Renal cortical epithelial cell (primary cell): ENCODE measurements around the gene SLC17A9. TPM values are rescaled to one million over a fixed set of nuclear protein-coding genes. Genes with fewer than 3 reads are reported as not detected.

ENCODE experiments used
- DNase-seq: peaks from one replicate; pipeline ENCODE4 v3.0.0-alpha.2; 2011; ENCODE audit warnings: low read depth
- total RNA-seq: library from RNA; depleted of rRNA; stranded (reverse); fragments of >200 nt; gene quantifications from 2 replicates; pipeline ENCODE4 v1.2.3, GENCODE V29; 2014

SLC17A9 gene
- total RNA-seq, 1 donor from 2014 or later = 0.65 TPM

- DNase-seq = no peak
Measured at GRCh38 chr20:62982124-62983075, 29.9 kb downstream of the SLC17A9 start.

- DNase-seq = no peak
Measured at GRCh38 chr20:62983210-62983609, 30.7 kb downstream of the SLC17A9 start.

GRCh38 chr20:62984666-62985443 lies 32.3 kb downstream of the SLC17A9 start:
- no peak for DNase-seq

- DNase-seq = no peak
Measured at GRCh38 chr20:62985444-62985778, 32.9 kb downstream of the SLC17A9 start.

GRCh38 chr20:62986257-62986800 lies 33.8 kb downstream of the SLC17A9 start:
- DNase-seq = no peak

- no peak for DNase-seq
Measured at GRCh38 chr20:62987114-62987513, 34.6 kb downstream of the SLC17A9 start.

GRCh38 chr20:62989201-62989601 lies 36.7 kb downstream of the SLC17A9 start:
- DNase-seq = no peak

GRCh38 chr20:62990306-62990825 lies 37.9 kb downstream of the SLC17A9 start:
- DNase-seq = no peak

- no peak for DNase-seq
Measured at GRCh38 chr20:62991196-62991807, 38.8 kb downstream of the SLC17A9 start.

- DNase-seq = no peak
Measured at GRCh38 chr20:62991863-62992262, 39.4 kb downstream of the SLC17A9 start.

GRCh38 chr20:62993856-62994494 lies 41.5 kb downstream of the SLC17A9 start:
- DNase-seq = no peak

- no peak for DNase-seq
Measured at GRCh38 chr20:62994869-62995281, 42.4 kb downstream of the SLC17A9 start.

- no peak for DNase-seq
Measured at GRCh38 chr20:62995481-62995880, 43.0 kb downstream of the SLC17A9 start.

- no peak for DNase-seq
Measured at GRCh38 chr20:62995898-62996595, 43.5 kb downstream of the SLC17A9 start.

- DNase-seq = no peak
Measured at GRCh38 chr20:62996596-62996982, 44.1 kb downstream of the SLC17A9 start.

- DNase-seq = no peak
Measured at GRCh38 chr20:62997417-62998035, 45.0 kb downstream of the SLC17A9 start.

- DNase-seq = no peak
Measured at GRCh38 chr20:62998449-62998848, 45.9 kb downstream of the SLC17A9 start.

- DNase-seq = no peak
Measured at GRCh38 chr20:62999580-62999979, 47.1 kb downstream of the SLC17A9 start.

- DNase-seq = no peak
Measured at GRCh38 chr20:63000036-63000435, 47.5 kb downstream of the SLC17A9 start.

- no peak for DNase-seq
Measured at GRCh38 chr20:63000958-63001357, 48.4 kb downstream of the SLC17A9 start.
